Neural progenitor cell (in vitro differentiated cells): Measurements from ENCODE around the gene AZU1.

Experiments used
- CTCF ChIP-seq: fragments of 200-600 bp; sonication (generic); IDR thresholded peaks from 2 replicates; pipeline ENCODE4 v1.5.1; 2017; ENCODE audit warnings: antibody characterized with exemption, mild to moderate bottlenecking
- EZH2 ChIP-seq: fragments of 200-600 bp; sonication (generic); IDR thresholded peaks from 2 replicates; pipeline ENCODE4 v1.6.1; 2017; ENCODE audit warnings: antibody characterized with exemption, mild to moderate bottlenecking, moderate library complexity
- EZH2phosphoT487 ChIP-seq: fragments of 200-600 bp; sonication (generic); IDR thresholded peaks from 2 replicates; pipeline ENCODE4 v1.6.1; 2017; ENCODE audit warnings: antibody characterized with exemption

GRCh38 chr19:813219-814151 lies 14.2 kb upstream of the AZU1 start:
- TF ChIP-seq CTCF (no peak), EZH2 (no peak), EZH2phosphoT487 (no peak)
